ENCODE data around the gene ITGA5.

Gene ITGA5

DNA sequence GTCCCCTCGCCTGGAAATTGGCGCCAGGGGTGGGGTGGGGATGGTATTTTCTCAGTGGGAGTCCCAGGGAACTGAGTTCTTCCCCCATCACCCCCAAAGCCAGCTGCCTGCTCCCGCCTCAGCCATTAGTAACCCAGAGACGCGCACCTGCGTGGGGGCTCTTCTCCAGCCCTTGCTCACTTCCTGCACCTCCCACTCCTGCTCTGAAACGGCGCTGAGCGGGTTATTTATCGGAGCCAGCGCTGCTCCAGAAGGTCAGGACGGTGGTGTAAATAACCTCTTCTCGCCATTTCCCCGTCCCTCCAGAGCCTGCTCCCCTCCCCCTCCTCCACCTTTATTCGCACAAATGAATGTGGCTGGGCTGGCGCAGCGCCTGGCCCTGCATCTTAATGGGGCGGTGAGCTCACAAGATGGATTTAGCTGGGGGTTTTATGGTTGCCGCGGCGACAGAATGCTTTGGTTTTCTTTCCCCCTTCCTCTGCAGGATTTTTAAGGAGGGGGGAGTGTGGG lies 67.0 kb downstream of the ITGA5 start:
- DNase-seq (ENCODE audit: low read depth), result no peak

DNA sequence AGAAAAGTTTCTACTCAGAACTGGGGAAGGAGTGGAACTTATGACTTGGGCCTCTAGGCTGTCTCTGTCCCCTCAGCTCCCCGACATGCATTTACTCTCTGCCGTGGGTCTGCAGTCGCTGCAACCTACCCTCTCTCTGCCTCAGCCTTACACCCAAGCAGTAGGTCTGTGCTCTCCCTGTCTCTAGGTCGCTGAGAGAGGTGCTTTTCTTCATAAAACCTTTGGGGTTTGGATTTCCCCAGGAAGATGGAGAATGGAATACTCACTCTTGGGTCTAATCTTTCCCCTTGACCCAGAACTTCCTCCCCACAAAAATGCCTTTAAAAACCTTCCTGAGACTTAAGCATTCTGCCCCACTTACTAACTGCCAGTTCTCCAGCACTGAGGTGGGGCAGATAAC lies 67.7 kb downstream of the ITGA5 start:
- DNase-seq (ENCODE audit: low read depth), result no peak

DNA sequence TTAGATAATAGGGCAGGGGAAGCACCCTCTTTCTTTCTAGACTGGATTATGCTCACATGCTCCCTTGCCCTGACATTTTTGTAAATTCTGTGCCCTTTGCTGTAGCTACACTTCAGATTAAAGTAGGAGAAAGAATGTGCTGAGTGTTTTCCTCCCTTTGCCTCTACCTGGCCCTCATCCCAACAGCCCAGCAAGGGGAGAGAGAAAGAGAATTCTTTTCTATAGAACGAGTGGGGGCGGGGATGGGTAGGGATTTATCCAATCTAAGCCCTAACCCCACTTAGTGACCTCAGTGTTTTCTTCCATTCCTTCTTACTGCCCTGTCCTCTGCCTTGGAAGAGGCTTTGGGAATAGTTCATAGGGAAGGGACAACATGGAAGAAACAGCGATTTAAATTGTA lies 68.3 kb downstream of the ITGA5 start:
- no peak for DNase-seq (ENCODE audit: low read depth)

DNA sequence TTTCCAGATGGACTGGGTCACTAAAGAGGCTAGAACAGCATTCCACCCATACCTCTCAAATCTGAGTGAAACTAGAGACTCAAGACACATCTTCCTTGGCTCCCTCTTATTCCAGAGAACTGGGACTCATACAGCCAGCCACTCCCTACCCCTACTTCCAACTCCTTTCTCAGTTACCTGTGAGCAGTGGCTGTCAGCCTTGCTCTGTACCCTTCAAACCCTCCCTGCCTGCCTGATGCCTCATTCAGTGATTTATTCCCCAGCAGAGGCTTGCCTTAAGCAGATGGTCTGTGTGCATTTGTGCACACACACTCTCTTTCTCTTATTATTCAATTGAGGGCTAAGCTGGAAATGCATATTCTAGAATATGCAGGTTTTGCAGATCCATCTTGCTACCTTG lies 69.4 kb downstream of the ITGA5 start:
- DNase-seq (ENCODE audit: low read depth), result no peak

DNA sequence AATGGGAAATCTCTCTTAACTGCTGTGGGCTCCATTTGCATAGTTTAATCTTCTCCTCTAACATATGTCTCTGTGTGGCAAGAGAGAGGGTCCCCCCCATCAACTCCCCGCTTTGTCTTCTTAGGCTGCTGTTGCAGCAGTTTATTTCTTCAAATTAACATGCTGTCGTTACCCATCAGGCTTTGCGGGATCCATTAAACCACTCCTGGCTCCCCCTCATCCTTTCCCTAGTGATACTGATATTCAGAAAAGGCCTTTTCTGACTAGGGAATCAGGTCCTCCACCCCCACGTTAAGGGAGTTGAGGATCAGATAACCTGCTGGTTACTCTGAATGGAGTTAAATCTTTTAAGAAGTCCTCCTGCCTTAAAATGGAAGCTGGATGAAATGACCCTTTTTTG lies 70.0 kb downstream of the ITGA5 start:
- no peak for DNase-seq (ENCODE audit: low read depth)
